GM19240 (cell line): Measurements from ENCODE around the gene CAPN12.

Source experiments
- DNase-seq: peaks from one replicate; pipeline ENCODE4 v3.0.0; 2011; ENCODE audit warnings: low spot score; ENCODE audit not compliant: insufficient read length

Gene CAPN12

GRCh38 chr19:38739440-38740256, 4.6 kb downstream of the CAPN12 start:
- no peak for DNase-seq

GRCh38 chr19:38737921-38738737, 6.1 kb downstream of the CAPN12 start:
- DNase-seq: no peak

- no peak for DNase-seq
Measured at GRCh38 chr19:38737281-38737865, 6.9 kb downstream of the CAPN12 start.

- DNase-seq: peak; percentile 58
Measured at GRCh38 chr19:38736413-38737280, 7.6 kb downstream of the CAPN12 start.

GRCh38 chr19:38736036-38736412, 8.2 kb downstream of the CAPN12 start:
- DNase-seq: peak; percentile 61

GRCh38 chr19:38735257-38735686, 9.0 kb downstream of the CAPN12 start:
- no peak for DNase-seq

GRCh38 chr19:38734426-38735256, 9.6 kb downstream of the CAPN12 start:
- DNase-seq: no peak

DNA sequence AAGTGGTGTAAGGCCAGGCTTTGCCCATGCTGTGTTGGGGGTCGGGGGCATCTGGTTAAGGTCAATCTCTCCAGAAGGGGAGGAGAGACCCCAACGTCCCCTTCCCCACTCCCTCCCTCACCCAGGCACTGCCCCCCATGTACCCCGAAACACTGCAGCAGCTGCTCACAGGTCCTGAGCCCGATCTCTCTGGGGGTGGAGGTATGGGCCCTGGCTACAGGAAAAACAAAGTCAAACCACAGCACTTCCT, 10.2 kb downstream of the CAPN12 start:
- DNase-seq: peak; percentile 83

DNA sequence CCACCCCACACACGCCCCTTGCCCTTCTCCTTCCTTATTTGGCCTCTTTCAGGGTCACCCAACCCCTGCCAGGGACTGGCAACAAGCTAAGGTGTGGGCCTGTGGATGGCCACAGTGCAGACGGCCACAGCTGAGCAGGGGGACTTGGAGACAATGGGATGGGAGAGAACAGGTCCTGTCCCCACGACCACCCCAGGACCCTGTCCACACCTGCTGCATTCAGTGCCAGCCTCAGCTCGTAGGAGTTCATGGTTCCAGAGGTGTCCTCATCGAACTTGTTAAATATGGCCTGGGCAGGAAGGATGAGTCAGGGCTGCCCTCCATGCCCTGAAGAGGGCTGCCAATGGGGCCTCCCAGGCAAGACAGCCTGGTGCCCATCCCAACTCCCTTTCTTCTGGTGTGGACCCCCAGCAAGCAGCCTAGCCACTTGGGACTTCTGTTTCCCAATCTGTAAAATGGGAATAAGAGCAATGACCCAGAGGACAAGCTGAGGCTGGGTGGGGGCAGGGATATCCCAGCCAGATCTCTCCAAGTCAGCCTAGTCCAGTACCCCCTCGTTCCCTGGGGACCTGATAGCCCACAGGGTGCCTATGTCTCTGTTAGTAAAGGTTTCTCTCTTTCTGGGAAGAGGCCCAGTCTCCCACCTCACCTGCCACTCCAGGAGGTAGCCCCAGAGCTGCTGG, 10.6 kb downstream of the CAPN12 start:
- no peak for DNase-seq

DNA sequence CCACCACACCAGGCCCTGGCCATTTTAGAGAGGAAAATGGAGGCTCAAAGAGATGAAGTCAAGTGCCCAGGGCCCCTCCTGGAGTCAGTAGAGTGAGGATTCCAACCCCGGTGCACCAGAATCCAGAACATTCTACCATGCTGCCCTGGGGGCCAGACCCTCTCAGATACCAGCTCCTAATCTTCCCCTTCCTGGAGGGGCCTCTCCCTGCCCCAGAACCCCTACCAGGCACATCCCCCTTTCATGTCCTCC, 11.1 kb downstream of the CAPN12 start:
- DNase-seq: no peak

- DNase-seq: no peak
Measured at GRCh38 chr19:38731654-38732301, 12.5 kb downstream of the CAPN12 start.

DNA sequence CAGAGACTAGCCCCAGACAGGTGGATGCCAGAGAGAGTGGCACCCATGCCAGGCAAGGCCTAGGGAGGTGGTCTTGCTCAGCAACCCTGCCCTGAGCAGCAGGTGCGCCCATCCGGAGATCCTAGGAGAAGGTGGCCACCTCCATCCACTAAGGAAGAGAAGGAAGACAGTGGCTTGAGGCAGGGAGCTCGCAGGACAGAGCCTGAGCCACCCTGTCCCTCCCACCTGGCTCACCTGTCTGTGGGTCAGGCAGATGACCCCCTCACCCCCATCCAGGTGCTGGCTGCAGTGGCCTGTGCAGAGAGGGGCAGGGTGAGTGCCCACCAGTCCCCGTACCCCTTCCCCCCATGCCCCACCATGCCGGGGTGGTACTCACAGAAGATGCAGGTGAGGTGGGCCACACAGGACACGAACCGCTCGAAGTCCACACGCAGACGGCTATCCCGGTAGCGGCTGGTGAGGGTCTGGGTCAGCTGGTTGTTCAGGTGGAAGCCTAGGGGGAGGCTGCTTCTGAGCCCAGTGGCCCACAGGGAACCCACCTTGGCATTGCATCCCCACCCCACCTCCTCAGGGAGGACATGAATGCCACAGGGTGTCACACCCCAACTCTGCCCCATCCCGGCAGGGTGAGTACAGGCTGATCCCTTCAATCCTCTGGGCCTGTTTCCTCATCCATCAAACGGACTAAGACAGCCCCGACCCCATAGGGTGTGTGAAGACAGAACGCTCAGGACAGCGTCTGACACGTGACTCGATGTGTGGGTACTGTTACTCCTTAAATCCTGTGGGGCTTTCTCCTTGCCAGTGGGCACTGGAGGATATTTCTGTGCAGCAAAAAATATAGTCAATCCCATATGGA, 13.3 kb downstream of the CAPN12 start:
- no peak for DNase-seq

GRCh38 chr19:38730470-38730730, 13.9 kb downstream of the CAPN12 start:
- no peak for DNase-seq

- DNase-seq: peak; percentile 61
Measured at GRCh38 chr19:38729653-38730469, 14.4 kb downstream of the CAPN12 start.

- DNase-seq: no peak
Measured at GRCh38 chr19:38728752-38729541, 15.3 kb downstream of the CAPN12 start.

GRCh38 chr19:38727868-38728660, 16.2 kb downstream of the CAPN12 start:
- no peak for DNase-seq
